ENCODE measurements around the gene BNC2. TPM values are rescaled to one million over a fixed set of nuclear protein-coding genes. Genes with fewer than 3 reads are reported as not detected.
"Not testable (repeated sequence)": the region's sequence is repeated elsewhere in the genome, so short reads cannot be mapped to it uniquely, and the experiment has no call there.

The BNC2 gene
- total RNA-seq, 1 donor: 2.5 TPM

GRCh38 chr9:16561121-16561520 lies 309.3 kb downstream of the BNC2 start:
- no peaks in the 10 kb centered on the region for H3K27me3 ChIP-seq (ENCODE audit: insufficient read depth, low read length)
- no peaks in the 10 kb centered on the region for H3K4me1 ChIP-seq (ENCODE audit: insufficient read depth, low read length)
- H3K4me3 ChIP-seq (ENCODE audit: low read length): no peak overlapping the region
- no peaks in the 10 kb centered on the region for H3K9me3 ChIP-seq (ENCODE audit: low read depth, low read length)

- Histone ChIP-seq H3K9me3 (ENCODE audit: low read depth, low read length) (no peaks in the 10 kb centered on the region), H3K4me1 (ENCODE audit: insufficient read depth, low read length) (no peaks in the 10 kb centered on the region), H3K27me3 (ENCODE audit: insufficient read depth, low read length) (no peaks in the 10 kb centered on the region), H3K4me3 (ENCODE audit: low read length) (no peak overlapping the region)
Measured at GRCh38 chr9:16559418-16560188, 310.9 kb downstream of the BNC2 start.

- H3K27me3 ChIP-seq (ENCODE audit: insufficient read depth, low read length): no peaks in the 10 kb centered on the region
- no peaks in the 10 kb centered on the region for H3K9me3 ChIP-seq (ENCODE audit: low read depth, low read length)
- no peaks in the 10 kb centered on the region for H3K4me1 ChIP-seq (ENCODE audit: insufficient read depth, low read length)
- no peak overlapping the region for H3K4me3 ChIP-seq (ENCODE audit: low read length)
Measured at GRCh38 chr9:16555802-16556201, 314.7 kb downstream of the BNC2 start.

- no peak overlapping the region for H3K4me3 ChIP-seq (ENCODE audit: low read length)
- no peaks in the 10 kb centered on the region for H3K4me1 ChIP-seq (ENCODE audit: insufficient read depth, low read length)
- H3K9me3 ChIP-seq (ENCODE audit: low read depth, low read length): no peaks in the 10 kb centered on the region
- no peaks in the 10 kb centered on the region for H3K27me3 ChIP-seq (ENCODE audit: insufficient read depth, low read length)
Measured at GRCh38 chr9:16553869-16554540, 316.5 kb downstream of the BNC2 start.

- H3K4me3 ChIP-seq (ENCODE audit: low read length): no peak overlapping the region
- H3K27me3 ChIP-seq (ENCODE audit: insufficient read depth, low read length): no peaks in the 10 kb centered on the region
- H3K4me1 ChIP-seq (ENCODE audit: insufficient read depth, low read length): no peaks in the 10 kb centered on the region
- no peaks in the 10 kb centered on the region for H3K9me3 ChIP-seq (ENCODE audit: low read depth, low read length)
Measured at GRCh38 chr9:16552252-16552651, 318.2 kb downstream of the BNC2 start.

- Histone ChIP-seq H3K4me3 (ENCODE audit: low read length) (no peak overlapping the region), H3K4me1 (ENCODE audit: insufficient read depth, low read length) (no peaks in the 10 kb centered on the region), H3K27me3 (ENCODE audit: insufficient read depth, low read length) (no peaks in the 10 kb centered on the region), H3K9me3 (ENCODE audit: low read depth, low read length) (no peaks in the 10 kb centered on the region)
Measured at GRCh38 chr9:16551692-16552091, 318.8 kb downstream of the BNC2 start.

GRCh38 chr9:16545639-16546038 lies 324.8 kb downstream of the BNC2 start:
- Histone ChIP-seq H3K27me3 (ENCODE audit: insufficient read depth, low read length) (no peaks in the 10 kb centered on the region), H3K4me3 (ENCODE audit: low read length) (no peak overlapping the region), H3K9me3 (ENCODE audit: low read depth, low read length) (no peaks in the 10 kb centered on the region), H3K4me1 (ENCODE audit: insufficient read depth, low read length) (no peaks in the 10 kb centered on the region)

- H3K4me1 ChIP-seq (ENCODE audit: insufficient read depth, low read length): no peaks in the 10 kb centered on the region
Measured at GRCh38 chr9:16544842-16545241, 325.6 kb downstream of the BNC2 start.

GRCh38 chr9:16543686-16544085 lies 326.8 kb downstream of the BNC2 start:
- Histone ChIP-seq H3K9me3 (ENCODE audit: low read depth, low read length) (no peaks in the 10 kb centered on the region), H3K27me3 (ENCODE audit: insufficient read depth, low read length) (no peaks in the 10 kb centered on the region), H3K4me1 (ENCODE audit: insufficient read depth, low read length) (no peaks in the 10 kb centered on the region), H3K4me3 (ENCODE audit: low read length) (no peak overlapping the region)

More at GRCh38 chr9:16544842-16545241, 325.6 kb downstream of the BNC2 start:
- no peaks in the 10 kb centered on the region for H3K27me3 ChIP-seq (ENCODE audit: insufficient read depth, low read length)
- no peak overlapping the region for H3K4me3 ChIP-seq (ENCODE audit: low read length)
- H3K9me3 ChIP-seq (ENCODE audit: low read depth, low read length): no peaks in the 10 kb centered on the region

GRCh38 chr9:16543225-16543624 lies 327.2 kb downstream of the BNC2 start:
- Histone ChIP-seq H3K27me3 (ENCODE audit: insufficient read depth, low read length) (no peaks in the 10 kb centered on the region), H3K9me3 (ENCODE audit: low read depth, low read length) (no peaks in the 10 kb centered on the region)

GRCh38 chr9:16542290-16542689 lies 328.2 kb downstream of the BNC2 start:
- Histone ChIP-seq H3K9me3 (ENCODE audit: low read depth, low read length) (no peaks in the 10 kb centered on the region), H3K27me3 (ENCODE audit: insufficient read depth, low read length) (no peaks in the 10 kb centered on the region), H3K4me1 (ENCODE audit: insufficient read depth, low read length) (no peaks in the 10 kb centered on the region), H3K4me3 (ENCODE audit: low read length) (no peak overlapping the region)

More at GRCh38 chr9:16543225-16543624, 327.2 kb downstream of the BNC2 start:
- Histone ChIP-seq H3K4me1 (ENCODE audit: insufficient read depth, low read length) (no peaks in the 10 kb centered on the region), H3K4me3 (ENCODE audit: low read length) (no peak overlapping the region)

- no peaks in the 10 kb centered on the region for H3K4me1 ChIP-seq (ENCODE audit: insufficient read depth, low read length)
- no peaks in the 10 kb centered on the region for H3K27me3 ChIP-seq (ENCODE audit: insufficient read depth, low read length)
- H3K9me3 ChIP-seq (ENCODE audit: low read depth, low read length): no peaks in the 10 kb centered on the region
- H3K4me3 ChIP-seq (ENCODE audit: low read length): no peak overlapping the region
Measured at GRCh38 chr9:16540743-16541613, 329.5 kb downstream of the BNC2 start.

- H3K4me1 ChIP-seq (ENCODE audit: insufficient read depth, low read length); H3K4me3 ChIP-seq (ENCODE audit: low read length); H3K27me3 ChIP-seq (ENCODE audit: insufficient read depth, low read length); H3K9me3 ChIP-seq (ENCODE audit: low read depth, low read length): not testable (repeated sequence)
Measured at GRCh38 chr9:16539626-16540025, 330.8 kb downstream of the BNC2 start.

GRCh38 chr9:16535555-16535954 lies 334.9 kb downstream of the BNC2 start:
- no peaks in the 10 kb centered on the region for H3K9me3 ChIP-seq (ENCODE audit: low read depth, low read length)
- H3K4me1 ChIP-seq (ENCODE audit: insufficient read depth, low read length): no peaks in the 10 kb centered on the region
- H3K4me3 ChIP-seq (ENCODE audit: low read length): no peak overlapping the region
- H3K27me3 ChIP-seq (ENCODE audit: insufficient read depth, low read length): no peaks in the 10 kb centered on the region

Measured in mononuclear cell (primary cell).